Panc1 (cell line): Measurements from ENCODE around the gene UBTD2. TPM values are rescaled to one million over a fixed set of nuclear protein-coding genes. Genes with fewer than 3 reads are reported as not detected.

Experiments
- ATAC-seq: fragments of 200-7000 bp; cut with Tn5 transposase; 2 replicates; pipeline ENCODE4 v1.9.1; 2020; ENCODE audit warnings: mild to moderate bottlenecking, moderate library complexity
- BruUV-seq: library from RNA; stranded (reverse); fragments of 400-500 nt; replicated peaks from 2 replicates; lab custom pipeline; 2021; lab: Mats Ljungman, UMichigan
- CTCF ChIA-PET: fragments of 300-600 bp; sonication (Branson Sonifier 250); formaldehyde crosslinking; loops from one replicate; lab custom pipeline; 2022; ENCODE audit warnings: antibody characterized with exemption; lab: Charles Lee
- POLR2A ChIA-PET: fragments of 300-600 bp; sonication (Branson Sonifier 250); formaldehyde crosslinking; loops from one replicate; lab custom pipeline; 2022; ENCODE audit warnings: antibody characterized with exemption; lab: Charles Lee
- DNase-seq: peaks from one replicate; pipeline ENCODE4 v3.0.0-alpha.2; 2010; ENCODE audit warnings: low read depth, low spot score
- H3K27ac ChIP-seq: 2 replicates; pipeline ENCODE4 v1.5.1; 2011; ENCODE audit warnings: mild to moderate bottlenecking, low read length, inconsistent platforms
- H3K27me3 ChIP-seq: fragments of 200-500 bp; sonication (Bioruptor generic); 2 replicates; pipeline ENCODE4 v1.6.0; 2014; ENCODE audit warnings: low read length, inconsistent platforms; ENCODE audit not compliant: control insufficient read depth, insufficient read depth
- H3K36me3 ChIP-seq: fragments of 200-500 bp; sonication (Bioruptor generic); 2 replicates; pipeline ENCODE4 v1.5.1; 2014; ENCODE audit warnings: inconsistent platforms, mild to moderate bottlenecking, low read length, moderate library complexity; ENCODE audit not compliant: control insufficient read depth, insufficient read depth
- H3K4me1 ChIP-seq: 2 replicates; pipeline ENCODE4 v1.5.1; 2011; ENCODE audit warnings: inconsistent platforms, mild to moderate bottlenecking, low read length, moderate library complexity; ENCODE audit not compliant: control insufficient read depth, insufficient read depth
- H3K4me3 ChIP-seq, 2 experiments: 2 replicates each; pipeline ENCODE4 v1.5.1; 2011 to 2012; ENCODE audit warnings: low read depth in 2 of 2, low read length in 2 of 2, mild to moderate bottlenecking in 2 of 2, inconsistent platforms in 1 of 2, moderate library complexity in 1 of 2
- H3K9me3 ChIP-seq: fragments of 200-500 bp; sonication (Bioruptor generic); 2 replicates; pipeline ENCODE4 v1.5.1; 2014; ENCODE audit warnings: low read depth, mild to moderate bottlenecking, inconsistent platforms, low read length, moderate library complexity; ENCODE audit not compliant: control insufficient read depth, insufficient read depth
- CTCF ChIP-seq: fragments of 450-650 bp; IDR thresholded peaks from 2 replicates; pipeline ENCODE4 v1.5.1; 2017; ENCODE audit warnings: mild to moderate bottlenecking
- POLR2AphosphoS5 ChIP-seq: IDR thresholded peaks from 2 replicates; pipeline ENCODE4 v1.6.1; 2012; ENCODE audit warnings: mild to moderate bottlenecking, low read depth, low read length, moderate library complexity
- REST ChIP-seq, 2 experiments: IDR thresholded peaks; 2 replicates each; pipeline ENCODE4 v1.6.1; 2011 to 2012; ENCODE audit warnings: low read depth in 2 of 2, control low read depth in 1 of 2, low read length in 1 of 2, mild to moderate bottlenecking in 1 of 2, moderate library complexity in 1 of 2; ENCODE audit not compliant: insufficient read depth in 1 of 2
- SIN3A ChIP-seq: IDR thresholded peaks from 2 replicates; pipeline ENCODE4 v1.6.1; 2012; ENCODE audit warnings: low read depth, mild to moderate bottlenecking, low read length, moderate library complexity, borderline replicate concordance; ENCODE audit not compliant: insufficient read depth
- TCF7L2 ChIP-seq: IDR thresholded peaks from 2 replicates; pipeline ENCODE4 v1.6.1; 2011; ENCODE audit warnings: mild to moderate bottlenecking, low read depth, low read length, inconsistent platforms
- in situ Hi-C: cut with HindIII; loops from 2 replicates; pipeline ENCODE4 v1.10.0; 2016; ENCODE audit warnings: low sequenced_read_pairs, low pct_unique_long_range_greater_than_20kb
- intact Hi-C: fragments of 100-400 bp; cut with micrococcal nuclease; formaldehyde crosslinking; loops from one replicate; pipeline ENCODE4 v1.10.0; 2022; ENCODE audit not compliant: unreplicated experiment
- total RNA-seq: library from RNA; stranded (reverse); gene quantifications from one replicate; pipeline ENCODE4 v1.2.1, GENCODE V29; 2021; ENCODE audit not compliant: unreplicated experiment

UBTD2 gene
- total RNA-seq, 1 experiment from 2014 or later: 32.5 TPM

GRCh38 chr5:172169216-172169615 lies 114.3 kb downstream of the UBTD2 start:
- no peak overlapping the region for H3K27ac ChIP-seq
- H3K4me1 ChIP-seq: peaks cover 11% of the 10 kb centered on the region
- H3K4me3 ChIP-seq: no peak overlapping the region
- intact Hi-C loops (no loop called here), in situ Hi-C loops (no loop called here)
- no peak for DNase-seq
- no peaks in the 10 kb centered on the region for H3K36me3 ChIP-seq
- H3K9me3 ChIP-seq: no peaks in the 10 kb centered on the region
- ChIA-PET POLR2A (no interaction called here), CTCF (interaction anchor here (0.8 kb wide), 1 partner anchor 58 kb away, joined by 4 read pairs; no protein-coding TSS in a partner anchor)
- H3K27me3 ChIP-seq: no peaks in the 10 kb centered on the region
- ATAC-seq: no peak
- BruUV-seq: no TSS peak
- TF ChIP-seq CTCF (no peak), POLR2AphosphoS5 (no peak), REST (IDR thresholded peaks at IDR 0.05; ENCODE audit: insufficient read depth in 1 of 2, low read depth in 2 of 2, low read length in 1 of 2) (no peak), SIN3A (no peak), TCF7L2 (no peak)

GRCh38 chr5:172168311-172168710 lies 115.3 kb downstream of the UBTD2 start:
- Histone ChIP-seq H3K4me3 (no peak overlapping the region), H3K36me3 (no peaks in the 10 kb centered on the region), H3K4me1 (peaks cover 4% of the 10 kb centered on the region), H3K9me3 (no peaks in the 10 kb centered on the region), H3K27ac (no peak overlapping the region), H3K27me3 (no peaks in the 10 kb centered on the region)
- ChIA-PET CTCF (interaction anchor here (0.8 kb wide), 1 partner anchor 58 kb away, joined by 4 read pairs; no protein-coding TSS in a partner anchor), POLR2A (no interaction called here)
- BruUV-seq: no TSS peak
- TF ChIP-seq TCF7L2 (no peak), REST (IDR thresholded peaks at IDR 0.05; ENCODE audit: insufficient read depth in 1 of 2, low read depth in 2 of 2, low read length in 1 of 2) (no peak), SIN3A (no peak), CTCF (no peak), POLR2AphosphoS5 (no peak)
- intact Hi-C loops: no loop called here
- in situ Hi-C loops: no loop called here
- DNase-seq (no peak), ATAC-seq (no peak)
